NB4 (cell line): ENCODE data around the gene IGF2BP3.

Source experiments
- CTCF ChIP-seq: IDR thresholded peaks from one replicate; pipeline ENCODE4 v1.5.1; 2012; ENCODE audit warnings: low read depth, low read length
- POLR2A ChIP-seq: IDR thresholded peaks from 2 replicates; pipeline ENCODE4 v1.6.1; 2011; ENCODE audit warnings: mild to moderate bottlenecking; ENCODE audit not compliant: insufficient read length; ENCODE audit errors: extremely low read depth
- TF ChIP-seq, protein P1 (sequence below): IDR thresholded peaks from 2 replicates; pipeline ENCODE4 v1.6.1; 2011; ENCODE audit warnings: low read depth, low read length

- no peak for TF ChIP-seq POLR2A
- TF ChIP-seq CTCF: no peak
- TF ChIP-seq, protein P1, sequence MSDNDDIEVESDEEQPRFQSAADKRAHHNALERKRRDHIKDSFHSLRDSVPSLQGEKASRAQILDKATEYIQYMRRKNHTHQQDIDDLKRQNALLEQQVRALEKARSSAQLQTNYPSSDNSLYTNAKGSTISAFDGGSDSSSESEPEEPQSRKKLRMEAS: peak; percentile 69
These were observed 96.9 kb downstream of the IGF2BP3 start for GRCh38 chr7:23373151-23374004.
